Mesenchymal stem cell (in vitro differentiated cells and primary cell): ENCODE data around the gene FBXO11.

Experiments used
- DNase-seq: peaks from one replicate; pipeline ENCODE4 v3.0.0-alpha.2; 2013
- H2AFZ ChIP-seq: one replicate; pipeline ENCODE4 v1.6.1; 2013; ENCODE audit warnings: low read depth, mild to moderate bottlenecking, control low read depth, inconsistent platforms, low read length, moderate library complexity
- H2AK5ac ChIP-seq: 2 replicates; pipeline ENCODE4 v1.6.1; 2013; ENCODE audit warnings: low read length, moderate library complexity, mild to moderate bottlenecking, inconsistent platforms; ENCODE audit not compliant: severe bottlenecking
- H2BK120ac ChIP-seq: one replicate; pipeline ENCODE4 v1.6.1; 2013; ENCODE audit warnings: low read depth, mild to moderate bottlenecking, inconsistent platforms, low read length, moderate library complexity
- H2BK12ac ChIP-seq, 2 experiments: one replicate each; pipeline ENCODE4 v1.6.1; 2013; ENCODE audit warnings: inconsistent platforms in 2 of 2, low read length in 2 of 2, mild to moderate bottlenecking in 2 of 2, moderate library complexity in 2 of 2, control low read depth in 1 of 2
- H2BK15ac ChIP-seq: one replicate; pipeline ENCODE4 v1.6.1; 2013; ENCODE audit warnings: mild to moderate bottlenecking, low read depth, inconsistent platforms; ENCODE audit not compliant: poor library complexity, severe bottlenecking
- H2BK5ac ChIP-seq: 2 replicates; pipeline ENCODE4 v1.6.1; 2013; ENCODE audit warnings: low read depth, mild to moderate bottlenecking, low read length, control low read depth, inconsistent platforms; ENCODE audit not compliant: poor library complexity, severe bottlenecking
- H3K14ac ChIP-seq, 2 experiments: one replicate each; pipeline ENCODE4 v1.6.1; 2013; ENCODE audit warnings: inconsistent platforms in 2 of 2, low read length in 2 of 2, control low read depth in 1 of 2, mild to moderate bottlenecking in 1 of 2, moderate library complexity in 1 of 2
- H3K18ac ChIP-seq, 2 experiments: one replicate each; pipeline ENCODE4 v1.6.1; 2013; ENCODE audit warnings: inconsistent platforms in 2 of 2, low read length in 2 of 2, control low read depth in 1 of 2, low read depth in 1 of 2, mild to moderate bottlenecking in 1 of 2
- H3K23ac ChIP-seq, 2 experiments: one replicate each; pipeline ENCODE4 v1.6.1; 2013; ENCODE audit warnings: inconsistent platforms in 2 of 2, low read length in 2 of 2, mild to moderate bottlenecking in 2 of 2, moderate library complexity in 2 of 2, control low read depth in 1 of 2
- H3K27ac ChIP-seq: 2 replicates; pipeline ENCODE4 v1.5.1; 2013; ENCODE audit warnings: mild to moderate bottlenecking, moderate library complexity, low read length, control low read depth, inconsistent platforms; ENCODE audit not compliant: poor library complexity, severe bottlenecking
- H3K27me3 ChIP-seq, 2 experiments: 2 replicates each; pipeline versions ENCODE4 v1.6.1 to v1.7.0; 2013; ENCODE audit warnings: low read length in 2 of 2, mild to moderate bottlenecking in 2 of 2, moderate library complexity in 2 of 2, control low read depth in 1 of 2, inconsistent platforms in 1 of 2; ENCODE audit not compliant: control insufficient read depth in 1 of 2, insufficient read depth in 1 of 2
- H3K36me3 ChIP-seq, 2 experiments: 2 replicates each; pipeline versions ENCODE4 v1.6.1 to v1.7.0; 2013; ENCODE audit warnings: low read length in 2 of 2, control low read depth in 1 of 2, inconsistent platforms in 1 of 2, low read depth in 1 of 2, mild to moderate bottlenecking in 1 of 2; ENCODE audit not compliant: insufficient read depth in 2 of 2, control insufficient read depth in 1 of 2
- H3K4ac ChIP-seq, 2 experiments: one replicate each; pipeline ENCODE4 v1.6.1; 2013; ENCODE audit warnings: inconsistent platforms in 2 of 2, low read length in 2 of 2, mild to moderate bottlenecking in 2 of 2, moderate library complexity in 2 of 2, control low read depth in 1 of 2, low read depth in 1 of 2
- H3K4me1 ChIP-seq: 2 replicates; pipeline ENCODE4 v1.6.1; 2013; ENCODE audit warnings: low read depth, low read length, control low read depth; ENCODE audit not compliant: control insufficient read depth, insufficient read depth
- H3K4me2 ChIP-seq: 2 replicates; pipeline ENCODE4 v1.6.1; 2013; ENCODE audit warnings: low read length, mild to moderate bottlenecking, inconsistent platforms; ENCODE audit not compliant: poor library complexity, severe bottlenecking
- H3K4me3 ChIP-seq, 2 experiments: 2 replicates each; pipeline versions ENCODE4 v1.5.1 to v1.7.0; 2013; ENCODE audit warnings: low read length in 2 of 2, mild to moderate bottlenecking in 2 of 2, control low read depth in 1 of 2, low read depth in 1 of 2; ENCODE audit not compliant: insufficient read depth in 1 of 2
- H3K79me1 ChIP-seq: replicated peaks from 2 replicates; pipeline ENCODE4 v1.6.1; 2013; ENCODE audit warnings: mild to moderate bottlenecking, control low read depth, low read length, inconsistent platforms; ENCODE audit not compliant: poor library complexity, severe bottlenecking
- H3K9ac ChIP-seq: 2 replicates; pipeline ENCODE4 v1.7.0; 2013; ENCODE audit warnings: mild to moderate bottlenecking, low read length, moderate library complexity
- H3K9me3 ChIP-seq: 2 replicates; pipeline ENCODE4 v1.7.0; 2013; ENCODE audit warnings: mild to moderate bottlenecking, low read length; ENCODE audit not compliant: control insufficient read depth
- H4K8ac ChIP-seq: one replicate; pipeline ENCODE4 v1.6.1; 2013; ENCODE audit warnings: inconsistent platforms, mild to moderate bottlenecking, low read length, moderate library complexity
- H4K91ac ChIP-seq: one replicate; pipeline ENCODE4 v1.6.1; 2013; ENCODE audit warnings: mild to moderate bottlenecking, low read length, inconsistent platforms
- WGBS: methylation state at CpG from one replicate; pipeline ENCODE4 v1.1.7; 2013; ENCODE audit warnings: mixed read lengths; 5-methylcytosine and 5-hydroxymethylcytosine counted together

Gene FBXO11

DNA sequence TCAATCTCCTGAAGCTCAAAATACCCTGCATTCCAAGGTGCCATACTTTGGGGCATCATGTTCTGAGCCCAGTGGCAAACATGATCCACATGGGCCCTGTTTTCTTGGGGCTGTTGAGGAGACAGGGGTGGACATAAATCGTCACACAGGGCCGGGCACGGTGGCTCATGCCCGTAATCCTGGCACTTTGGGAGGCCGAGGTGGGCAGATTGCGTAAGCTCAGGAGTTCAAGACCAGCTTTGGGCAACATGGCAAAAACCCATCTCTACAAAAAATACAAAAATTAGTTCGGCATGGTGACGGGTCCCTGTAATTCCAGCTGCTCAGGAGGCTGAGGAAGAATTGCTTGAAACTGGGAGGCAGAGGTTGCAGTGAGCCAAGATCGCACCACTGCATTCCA lies 137.0 kb downstream of the FBXO11 start:
- H3K9me3 ChIP-seq, result peaks cover 19% of the 10 kb centered on the region
- H3K18ac ChIP-seq, result no peak overlapping the region
- 86% methylated on average over 9 of the region's 9 CpGs for WGBS
- no peak overlapping the region for H2AFZ ChIP-seq
- H3K27ac ChIP-seq, result no peak overlapping the region
- no peak overlapping the region for H3K9ac ChIP-seq
- H2BK12ac ChIP-seq, result no peak overlapping the region
- H3K4me1 ChIP-seq, result peaks cover 2% of the 10 kb centered on the region
- H3K79me1 ChIP-seq, result no peaks in the 10 kb centered on the region
- no peaks in the 10 kb centered on the region for H3K36me3 ChIP-seq
- H3K14ac ChIP-seq, result no peak overlapping the region
- H2BK120ac ChIP-seq, result no peak overlapping the region
- no peak overlapping the region for H3K4me3 ChIP-seq
- H3K4me2 ChIP-seq, result no peak overlapping the region
- no peak overlapping the region for H3K4ac ChIP-seq
- no peak for DNase-seq
- peaks cover 0 to 4% of the 10 kb centered on the region in 2 experiments for H3K27me3 ChIP-seq
- no peak overlapping the region for H3K23ac ChIP-seq
- no peak overlapping the region for H4K91ac ChIP-seq
- peak overlapping the region; percentile 49 for H2BK15ac ChIP-seq
- no peak overlapping the region for H2BK5ac ChIP-seq
- no peak overlapping the region for H4K8ac ChIP-seq
- H2AK5ac ChIP-seq, result no peak overlapping the region

- peak overlapping the region in 1 of 2 experiments; percentile 44 for H3K4ac ChIP-seq
Observed at GRCh38 chr2:47767880-47768609, 138.3 kb downstream of the FBXO11 start.

GRCh38 chr2:47767497-47767844 lies 138.8 kb downstream of the FBXO11 start:
- Histone ChIP-seq H3K14ac (no peak overlapping the region), H2BK15ac (no peak overlapping the region), H3K18ac (no peak overlapping the region), H4K8ac (no peak overlapping the region), H2BK120ac (no peak overlapping the region), H3K9me3 (peaks cover 19% of the 10 kb centered on the region), H2AFZ (no peak overlapping the region), H3K27me3 (peaks cover 0 to 7% of the 10 kb centered on the region in 2 experiments), H3K4me2 (peak overlapping the region; percentile 96), H3K27ac (no peak overlapping the region), H2BK5ac (no peak overlapping the region), H2BK12ac (no peak overlapping the region), H3K4me1 (peaks cover 2% of the 10 kb centered on the region), H3K36me3 (no peaks in the 10 kb centered on the region), H3K4ac (no peak overlapping the region), H3K79me1 (no peaks in the 10 kb centered on the region), H3K23ac (no peak overlapping the region), H3K4me3 (peak overlapping the region in 1 of 2 experiments; percentile 67), H2AK5ac (no peak overlapping the region), H4K91ac (no peak overlapping the region), H3K9ac (peak overlapping the region; percentile 62)
- WGBS, result 33% methylated on average over 1 of the region's 3 CpGs
- no peak for DNase-seq

More at GRCh38 chr2:47767880-47768609, 138.3 kb downstream of the FBXO11 start:
- Histone ChIP-seq H2AFZ (no peak overlapping the region), H3K14ac (no peak overlapping the region), H2BK12ac (peak overlapping the region in 1 of 2 experiments; percentile 57), H3K36me3 (no peaks in the 10 kb centered on the region), H2AK5ac (no peak overlapping the region), H2BK120ac (no peak overlapping the region), H3K4me2 (peak overlapping the region; percentile 96), H3K18ac (no peak overlapping the region), H3K9me3 (peaks cover 19% of the 10 kb centered on the region), H3K4me1 (peaks cover 2% of the 10 kb centered on the region), H2BK15ac (no peak overlapping the region), H3K4me3 (peak overlapping the region in 1 of 2 experiments; percentile 67), H3K79me1 (no peaks in the 10 kb centered on the region), H4K8ac (no peak overlapping the region), H4K91ac (no peak overlapping the region), H3K23ac (no peak overlapping the region), H3K27ac (no peak overlapping the region), H3K9ac (peak overlapping the region; percentile 62), H2BK5ac (no peak overlapping the region), H3K27me3 (peaks cover 0 to 7% of the 10 kb centered on the region in 2 experiments)
- WGBS, result 32% methylated on average over 28 of the region's 28 CpGs
- peak; percentile 40 for DNase-seq

- Histone ChIP-seq H3K36me3 (no peaks in the 10 kb centered on the region), H2BK5ac (no peak overlapping the region), H3K27me3 (no peaks in the 10 kb centered on the region), H3K79me1 (no peaks in the 10 kb centered on the region), H3K4me3 (no peak overlapping the region), H4K8ac (peak overlapping the region; percentile 87), H3K9ac (peak overlapping the region; percentile 53), H3K23ac (no peak overlapping the region), H2BK15ac (no peak overlapping the region), H3K4ac (peak overlapping the region; percentile 80 to 86), H3K4me1 (peaks cover 2% of the 10 kb centered on the region), H2BK120ac (no peak overlapping the region), H3K14ac (no peak overlapping the region), H3K4me2 (no peak overlapping the region), H4K91ac (peak overlapping the region; percentile 82), H3K9me3 (peaks cover 9% of the 10 kb centered on the region), H2BK12ac (peak overlapping the region; percentile 56 to 95), H2AK5ac (no peak overlapping the region), H2AFZ (no peak overlapping the region), H3K18ac (peak overlapping the region; percentile 84), H3K27ac (no peak overlapping the region)
- DNase-seq, result peak; percentile 33
- WGBS, result 71% methylated on average over 10 of the region's 10 CpGs
Observed at GRCh38 chr2:47751856-47752414, 154.4 kb downstream of the FBXO11 start.
